Stromal cell of bone marrow (primary cell): ENCODE results near the gene KCNH8.

Source experiments
- DNase-seq: peaks from one replicate; pipeline ENCODE4 v3.0.0-alpha.2; 2012; ENCODE audit warnings: low read depth

The KCNH8 gene

DNA sequence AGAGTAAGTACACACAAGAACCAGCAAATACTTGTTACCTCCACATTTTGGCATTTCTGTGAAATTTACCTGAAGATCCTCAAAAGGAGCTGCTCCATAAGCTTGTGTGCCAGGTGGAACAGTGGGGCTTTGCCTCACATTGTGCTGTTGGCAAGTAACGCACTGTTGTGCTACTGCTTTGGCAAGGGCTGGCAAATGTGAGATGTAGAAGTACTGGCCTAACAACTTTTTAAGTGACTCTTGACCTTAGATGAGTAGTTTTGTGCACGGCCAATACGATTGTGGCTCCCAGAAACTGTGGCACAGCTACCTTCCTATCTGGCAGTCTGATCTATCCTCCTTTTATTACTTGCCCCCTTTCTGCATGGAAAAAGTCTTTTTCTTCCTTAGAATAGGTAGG is 337.0 kb downstream of the KCNH8 start:
- no peak for DNase-seq

DNA sequence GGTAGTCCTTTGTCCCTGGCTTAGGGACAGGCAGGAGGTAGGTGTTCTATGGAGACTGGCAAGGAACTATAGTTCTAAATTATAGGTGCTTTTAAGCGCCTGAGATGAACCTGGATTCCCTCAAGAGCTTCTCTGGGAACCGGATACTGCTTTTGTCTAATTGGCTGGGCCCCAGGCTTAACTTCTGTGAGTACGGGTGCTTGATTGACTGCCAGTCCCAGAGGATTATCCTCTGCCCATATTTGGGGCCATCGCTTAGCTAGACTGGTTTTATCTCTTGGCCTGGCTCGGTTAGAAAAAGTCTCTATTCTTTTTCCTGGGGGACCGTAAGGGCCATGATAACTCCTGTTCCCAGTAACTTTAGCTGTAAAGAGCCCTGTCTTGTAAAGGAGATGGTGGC is 339.1 kb downstream of the KCNH8 start:
- no peak for DNase-seq

DNA sequence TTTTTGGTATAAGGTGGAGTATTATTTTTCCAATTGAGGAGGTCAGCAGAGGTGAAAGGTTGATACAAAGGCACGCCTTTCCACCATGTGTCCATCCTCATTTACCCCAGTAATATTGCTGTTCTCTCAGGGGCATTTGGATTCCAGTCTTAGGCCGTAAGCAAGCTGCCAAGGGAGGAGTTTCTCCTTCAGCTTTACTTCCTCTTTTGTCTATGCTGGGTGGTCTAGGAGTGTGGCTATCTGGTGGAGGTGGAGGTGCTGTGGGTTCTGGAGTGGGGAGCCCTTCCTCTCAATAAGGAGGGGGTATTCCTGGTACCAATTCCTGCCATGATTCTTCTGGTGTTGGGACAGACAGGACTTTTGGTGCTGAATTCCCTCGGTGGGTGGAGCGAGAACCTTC is 340.6 kb downstream of the KCNH8 start:
- no peak for DNase-seq

DNA sequence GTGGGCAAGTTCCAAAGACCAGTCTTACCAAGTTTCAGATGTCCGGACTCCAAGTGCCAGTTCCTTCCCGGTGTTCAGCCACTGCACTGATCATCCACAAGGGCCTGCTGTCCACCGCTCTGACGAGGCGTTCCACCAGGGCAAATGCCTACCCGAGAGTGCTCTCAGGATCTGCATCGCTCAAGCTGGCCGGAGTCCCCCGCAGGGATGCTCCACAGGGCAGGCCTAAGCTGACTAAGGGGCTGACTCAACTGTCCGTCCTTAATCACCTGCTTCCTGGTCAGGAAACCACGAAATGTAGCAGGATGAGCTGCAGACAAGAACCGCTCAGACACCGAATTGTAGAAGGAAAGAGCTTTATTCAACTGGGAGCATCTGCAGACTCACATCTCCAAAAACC is 341.6 kb downstream of the KCNH8 start:
- DNase-seq = no peak

DNA sequence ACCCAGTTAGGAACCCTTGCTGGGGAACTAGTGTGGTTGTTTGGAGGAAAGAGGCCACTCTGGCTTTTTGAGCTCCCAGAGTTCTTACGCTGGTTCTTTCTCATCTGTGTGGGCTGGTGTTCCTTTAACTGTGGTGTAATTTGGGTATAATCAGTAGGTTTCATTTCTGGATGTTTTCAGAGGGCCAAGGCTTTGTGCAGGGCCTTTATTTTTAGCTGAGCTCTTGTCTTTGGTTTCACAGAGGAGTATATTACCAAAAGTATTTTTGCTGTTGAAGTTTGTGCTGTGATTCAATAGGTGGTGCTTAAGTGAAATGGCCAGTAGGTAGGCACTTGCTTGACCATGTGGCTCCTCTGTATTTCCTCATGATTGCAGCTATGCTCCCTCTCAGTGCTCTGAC is 357.9 kb downstream of the KCNH8 start:
- DNase-seq = no peak

DNA sequence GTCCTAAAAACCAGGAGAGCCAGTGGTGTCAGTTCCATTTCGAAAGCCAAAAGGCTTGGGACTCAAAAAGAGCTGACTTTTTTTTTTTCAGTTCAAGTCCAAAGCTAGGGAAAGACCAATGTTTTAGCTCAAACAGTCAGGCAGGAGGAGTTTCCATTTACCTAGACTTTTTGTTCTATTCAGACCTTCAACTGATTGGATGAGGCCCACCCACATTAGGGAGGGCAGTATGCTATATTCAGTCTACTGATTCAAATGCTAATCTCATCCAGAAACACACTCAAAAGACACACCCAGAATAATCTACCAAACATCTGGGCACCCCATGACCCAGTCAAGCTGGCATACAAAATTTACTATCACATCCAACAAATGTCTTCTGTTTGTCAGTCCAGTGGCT is 374.0 kb downstream of the KCNH8 start:
- no peak for DNase-seq

DNA sequence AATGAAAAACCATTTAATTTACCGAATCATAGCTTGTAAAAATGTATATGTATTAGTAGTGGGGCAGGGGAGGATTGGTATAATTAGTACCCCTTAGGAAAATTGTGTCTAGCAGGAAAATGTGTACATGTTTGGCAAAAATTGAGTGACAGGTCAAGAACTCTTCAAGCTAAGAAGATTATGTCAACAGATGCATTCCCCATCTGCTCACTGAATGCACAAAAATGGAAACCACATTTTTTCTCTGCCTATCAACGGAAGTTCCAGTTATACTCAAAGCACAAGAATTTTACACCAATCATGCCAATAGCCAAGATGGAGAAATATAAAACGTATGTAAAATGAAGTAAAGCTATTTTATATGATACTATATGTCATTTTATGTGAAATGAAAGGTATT is 377.8 kb downstream of the KCNH8 start:
- no peak for DNase-seq

DNA sequence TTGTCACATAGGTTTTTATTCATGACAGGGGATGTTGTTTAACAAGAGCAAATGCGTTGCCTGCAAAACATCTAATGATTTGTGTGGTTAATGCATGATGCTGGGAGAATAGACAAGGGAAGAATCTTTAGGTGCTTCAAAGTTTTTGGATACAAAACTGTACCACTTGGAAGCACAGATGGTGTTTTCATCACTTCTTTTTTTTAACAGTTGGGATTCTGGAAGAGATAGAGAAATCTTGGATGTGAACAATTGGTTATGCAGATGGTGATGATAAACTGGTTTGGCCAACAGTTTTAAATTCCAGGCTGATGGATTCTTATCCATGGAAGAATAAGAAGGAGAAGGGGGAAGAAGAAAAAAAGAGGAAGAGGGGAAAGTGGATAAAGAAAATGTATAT is 379.4 kb downstream of the KCNH8 start:
- DNase-seq = no peak

DNA sequence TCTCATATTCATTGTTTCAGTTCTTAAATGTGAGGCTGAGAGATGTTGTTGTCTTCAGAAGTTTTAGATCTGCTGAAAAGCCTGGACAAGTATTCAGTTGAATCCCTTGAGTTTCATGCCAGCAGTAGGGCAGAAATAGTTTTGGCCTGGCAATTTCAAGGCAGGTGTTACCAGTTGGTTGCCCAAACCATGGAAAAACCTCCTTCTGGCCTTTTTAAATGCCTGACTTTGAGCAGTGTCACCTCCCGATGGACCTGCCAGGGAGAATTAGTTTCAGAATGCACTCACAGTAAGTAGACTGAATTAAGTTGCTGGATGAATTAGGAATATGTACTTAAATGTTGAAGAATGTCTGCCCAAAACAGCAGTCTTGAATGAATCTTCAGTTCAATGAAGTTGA is 383.1 kb downstream of the KCNH8 start:
- DNase-seq = no peak

DNA sequence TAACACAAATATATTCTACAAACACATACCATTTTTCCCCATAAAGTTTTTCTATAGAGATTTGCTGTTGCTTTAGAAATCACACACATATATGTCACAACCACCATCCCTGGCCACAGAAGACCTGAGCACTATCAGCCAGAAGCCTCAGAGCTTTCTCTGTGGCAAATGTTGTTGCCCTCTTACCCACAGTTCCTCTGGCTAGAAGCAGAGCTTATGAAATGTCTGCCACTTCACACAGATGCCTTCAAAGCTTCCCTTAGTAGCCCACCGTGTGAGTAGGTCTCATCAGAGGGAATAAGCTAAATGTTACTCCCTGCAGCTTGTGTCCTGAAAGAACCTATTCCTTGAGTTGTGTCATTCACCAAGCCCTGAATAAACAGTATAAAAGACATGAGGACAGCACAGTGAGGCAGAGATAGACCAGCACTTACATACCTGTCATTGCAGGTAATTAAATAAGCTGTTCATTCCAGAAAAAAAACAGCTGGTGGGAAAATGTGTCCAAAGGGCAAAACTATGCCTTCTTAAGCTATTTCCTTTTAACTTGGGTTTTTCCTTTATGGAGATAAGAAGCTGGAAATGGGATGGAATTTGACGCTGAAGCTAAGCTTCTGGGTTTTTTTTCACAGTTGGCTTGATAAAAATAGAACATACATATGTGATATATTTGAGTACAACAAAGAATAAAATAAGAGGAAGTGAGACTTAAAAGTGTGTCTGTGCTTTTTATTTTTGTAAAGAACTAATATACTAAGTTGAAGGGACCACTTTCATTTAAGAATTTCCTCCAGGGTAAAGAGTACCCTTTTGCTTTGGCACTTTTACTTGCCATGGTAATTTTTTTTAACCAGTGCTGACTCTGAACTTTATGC is 391.4 kb downstream of the KCNH8 start:
- DNase-seq = no peak

DNA sequence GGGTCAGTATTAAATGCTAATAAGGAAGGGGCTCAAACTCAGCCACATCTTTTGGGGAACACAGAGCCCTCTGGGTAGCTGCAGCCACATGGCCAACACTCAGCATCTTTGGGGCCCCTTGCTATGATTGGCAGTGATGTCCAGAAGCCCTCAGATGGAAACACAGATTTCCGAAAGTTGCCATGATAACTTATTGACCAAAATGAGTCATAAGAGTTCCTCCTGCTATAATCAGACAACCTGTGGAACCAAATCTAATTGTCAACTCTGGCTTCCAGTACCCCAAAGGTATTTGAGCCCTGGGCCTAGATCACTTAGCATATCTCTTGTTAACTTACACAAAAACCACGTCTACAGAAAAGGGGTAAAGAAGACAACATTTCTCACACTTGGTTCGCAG is 392.2 kb downstream of the KCNH8 start:
- DNase-seq = no peak

DNA sequence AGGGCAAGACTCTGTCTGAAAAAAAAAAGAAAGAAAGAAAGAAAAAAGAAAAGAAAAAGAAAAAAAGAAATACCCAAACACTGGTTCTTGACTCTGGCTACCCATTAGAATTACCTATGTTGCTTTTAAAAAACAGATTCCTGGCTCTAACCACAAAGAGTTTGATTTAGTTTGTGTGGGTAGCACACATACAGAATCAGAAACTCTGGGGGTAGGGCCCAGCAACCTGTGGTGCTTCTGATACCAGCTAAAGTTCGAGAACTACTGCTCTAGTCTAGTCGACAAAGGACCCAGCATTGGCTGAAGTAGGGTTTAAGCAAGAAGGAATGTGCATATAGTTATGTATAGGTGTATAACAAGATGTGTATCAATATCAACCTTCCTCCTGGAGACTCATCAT is 393.0 kb downstream of the KCNH8 start:
- no peak for DNase-seq

DNA sequence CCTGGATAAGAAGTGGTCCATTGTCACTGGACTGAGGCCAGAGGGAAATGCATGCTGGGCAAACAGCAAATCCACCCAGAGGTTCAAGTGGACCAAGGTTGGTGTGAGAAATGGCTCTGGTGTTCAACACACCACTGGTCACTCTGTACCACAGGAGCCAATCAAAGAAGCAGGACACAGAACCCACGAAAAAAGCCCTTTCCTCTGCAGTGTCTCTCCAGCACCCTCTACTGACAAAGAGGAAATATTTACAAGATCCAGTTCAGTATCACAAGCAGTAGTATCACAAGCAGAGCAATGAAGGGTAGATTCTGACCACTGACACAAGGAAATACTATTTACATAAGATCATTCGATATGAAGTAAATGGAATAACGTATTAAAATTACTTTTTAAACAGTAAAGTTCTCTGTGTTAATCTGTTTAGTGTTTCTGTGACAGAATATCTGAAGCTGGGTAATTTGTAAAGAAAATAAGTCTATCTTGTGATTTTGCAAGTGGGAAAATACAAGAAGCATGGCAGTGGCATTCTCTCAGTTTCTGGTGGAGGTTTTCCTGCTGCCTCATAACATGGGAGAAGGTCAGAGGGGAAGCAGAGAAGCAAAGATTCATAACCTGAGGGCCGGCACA is 395.0 kb downstream of the KCNH8 start:
- DNase-seq = no peak

DNA sequence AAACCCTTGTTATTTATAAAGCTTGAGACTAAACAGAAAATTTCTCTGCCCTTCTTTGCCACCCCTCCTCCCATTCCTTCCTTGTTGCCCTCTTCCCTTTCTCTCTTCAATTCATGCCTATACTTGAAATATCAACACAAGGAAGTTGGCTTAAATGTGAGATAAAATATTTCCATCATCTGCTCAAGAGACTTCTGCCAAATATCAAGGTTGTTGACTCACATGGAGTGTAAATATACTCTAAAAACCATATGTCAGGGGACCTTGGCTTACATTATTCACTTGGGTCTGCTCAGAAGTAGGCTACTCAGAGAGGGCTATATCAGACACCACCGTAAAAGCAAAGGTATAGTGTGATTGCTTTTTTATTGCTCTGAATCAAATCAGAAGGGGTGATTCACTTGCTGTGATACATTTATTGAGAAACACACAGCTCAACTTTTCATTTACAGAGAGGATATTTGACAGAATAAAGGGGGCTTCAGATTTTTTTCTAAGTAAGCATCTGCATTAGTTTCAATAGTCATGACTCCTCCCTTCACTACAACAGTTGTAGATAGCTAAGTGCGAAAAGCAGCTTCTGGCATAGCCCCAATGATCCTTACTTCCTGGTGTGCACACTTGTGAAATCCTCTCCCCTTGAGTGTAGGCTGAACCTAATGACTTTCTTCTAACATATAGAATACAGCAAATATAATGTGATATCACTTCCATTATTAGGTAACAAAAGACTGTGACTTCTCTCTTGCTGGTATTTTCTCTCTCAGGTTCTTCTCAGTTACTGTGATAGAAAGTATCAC is 399.6 kb downstream of the KCNH8 start:
- no peak for DNase-seq

DNA sequence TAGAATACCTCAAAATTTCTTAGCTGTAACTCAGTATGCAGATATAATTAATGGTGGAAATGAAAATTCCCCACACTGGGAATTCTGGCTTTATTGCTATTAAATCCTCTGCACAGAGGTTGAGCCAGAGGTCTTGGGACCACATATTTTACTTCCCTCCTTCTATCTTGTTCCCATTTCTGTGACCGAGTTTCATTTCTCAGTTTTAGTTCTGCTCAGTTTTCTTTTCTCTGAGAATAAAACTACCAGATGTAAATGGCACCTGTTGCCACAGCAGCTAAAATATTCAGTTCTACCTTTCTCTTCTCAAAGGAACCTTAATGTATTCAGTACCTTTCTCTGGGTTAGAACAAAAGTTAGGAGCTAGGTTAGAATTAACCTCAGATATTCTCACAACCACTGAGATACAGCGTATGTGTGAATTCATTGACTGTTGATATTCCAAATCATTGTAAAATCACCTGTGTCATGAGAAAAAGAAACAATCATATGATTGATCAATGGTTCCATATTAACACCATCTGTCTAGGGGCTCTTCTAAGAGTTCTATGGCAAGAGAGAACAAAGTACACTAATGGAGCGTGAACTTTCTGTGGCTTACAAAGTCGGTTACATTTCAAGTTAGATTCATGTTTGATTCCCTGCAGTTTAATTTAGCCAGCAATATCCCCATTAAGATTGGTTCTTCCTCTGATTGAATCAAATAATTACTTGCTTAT is 411.6 kb downstream of the KCNH8 start:
- no peak for DNase-seq

DNA sequence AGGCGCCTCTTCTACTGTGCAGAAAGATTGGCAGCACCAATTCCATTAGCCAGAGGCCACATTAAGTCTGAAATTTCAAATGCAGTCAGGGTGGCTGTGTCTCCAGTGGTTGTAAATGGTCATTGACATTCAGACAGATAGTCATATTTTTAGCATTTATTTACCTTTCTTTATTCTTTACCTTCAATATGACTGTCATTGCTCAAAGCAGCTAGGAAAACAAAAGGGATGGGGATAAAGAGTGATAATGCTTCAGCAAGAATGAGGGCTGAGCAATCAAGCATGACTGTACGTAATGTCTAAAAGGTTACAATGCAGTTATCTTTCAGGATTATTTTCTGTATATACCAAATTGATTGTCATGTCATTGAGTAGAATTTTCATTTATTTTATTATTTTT is 425.3 kb downstream of the KCNH8 start:
- no peak for DNase-seq

DNA sequence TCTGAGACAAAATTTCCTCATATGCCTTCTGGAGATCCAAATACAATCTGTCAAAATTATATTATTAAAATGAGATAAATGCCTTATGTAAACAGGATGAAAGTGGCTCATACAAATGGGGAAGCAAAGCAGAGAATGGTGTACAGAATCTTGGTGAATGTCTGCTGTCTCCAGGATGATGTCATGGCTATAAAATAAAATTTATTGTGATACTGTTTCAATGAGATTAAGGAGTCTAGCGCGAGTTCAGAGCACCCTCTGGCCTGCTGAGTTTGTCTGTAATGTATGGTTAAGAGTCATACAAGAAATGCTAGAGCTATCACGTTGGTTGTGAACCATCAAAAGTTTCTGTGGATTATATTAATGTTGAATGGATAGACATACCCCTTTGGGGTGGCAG is 426.0 kb downstream of the KCNH8 start:
- DNase-seq = no peak

DNA sequence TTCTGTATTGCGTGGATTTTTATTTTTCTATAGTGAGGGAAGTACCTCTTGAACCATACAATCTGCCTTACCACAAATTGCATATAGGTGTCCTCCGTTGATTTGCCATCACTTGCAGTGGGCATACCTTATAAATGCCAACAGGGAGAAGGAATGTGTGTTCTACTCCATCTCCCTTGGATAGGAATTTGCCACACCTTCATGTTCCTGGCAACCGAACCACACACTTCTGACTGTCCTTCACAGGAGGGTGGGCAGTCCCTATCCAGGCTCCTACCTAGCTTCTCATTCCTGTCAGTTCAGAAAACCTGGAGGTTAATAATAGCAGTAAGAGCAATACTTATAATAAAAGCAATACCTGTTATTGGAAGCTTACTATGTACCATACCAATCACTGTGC is 428.0 kb downstream of the KCNH8 start:
- DNase-seq = no peak
